Esophagus squamous epithelium (tissue), 4 donors: ENCODE data around the gene SDR42E1.

Experiments
- CTCF ChIP-seq, 6 experiments: fragments of 450-650 bp in 4 of 6; fragments of 200-600 bp in 2 of 6; sonication (generic) in 2 of 6; IDR thresholded peaks; one replicate each; pipeline ENCODE4 v1.5.1; 2016 to 2019; ENCODE audit warnings: antibody characterized with exemption in 6 of 6, mild to moderate bottlenecking in 4 of 6, moderate library complexity in 4 of 6
- POLR2A ChIP-seq, 4 donors: fragments of 450-650 bp; IDR thresholded peaks; one replicate each; pipeline ENCODE4 v1.6.1; 2017; ENCODE audit warnings: antibody characterized with exemption in 4 of 4, mild to moderate bottlenecking in 4 of 4, moderate library complexity in 3 of 4

GRCh38 chr16:82019535-82019934, 8.3 kb upstream of the SDR42E1 start:
- TF ChIP-seq CTCF (IDR thresholded peaks at IDR 0.05): no peak
- no peak for TF ChIP-seq POLR2A (IDR thresholded peaks at IDR 0.05)
